OCI-LY7 (cell line): Measurements from ENCODE around the gene AKR7A2. TPM values are rescaled to one million over a fixed set of nuclear protein-coding genes. Genes with fewer than 3 reads are reported as not detected.

Experiments used
- BruUV-seq: library from RNA; stranded (reverse); fragments of 400-500 nt; replicated peaks from 2 replicates; lab custom pipeline; 2021; lab: Mats Ljungman, UMichigan
- CTCF ChIA-PET: fragments of 300-600 bp; sonication (Branson Sonifier 250); formaldehyde crosslinking; loops from one replicate; lab custom pipeline; 2022; ENCODE audit warnings: antibody characterized with exemption; ENCODE audit not compliant: unreplicated experiment; lab: Charles Lee
- POLR2A ChIA-PET: fragments of 300-600 bp; sonication (Branson Sonifier 250); formaldehyde crosslinking; loops from one replicate; lab custom pipeline; 2022; ENCODE audit warnings: antibody characterized with exemption; lab: Charles Lee
- DNase-seq: peaks from one replicate; pipeline ENCODE4 v3.0.0-alpha.2; 2015; ENCODE audit warnings: low spot score
- H2AFZ ChIP-seq: fragments of 200-600 bp; sonication (generic), shearing (Covaris generic); 2 replicates; pipeline ENCODE4 v1.6.1; 2014; ENCODE audit warnings: mild to moderate bottlenecking, antibody characterized with exemption, low read length, moderate library complexity
- H3K27ac ChIP-seq: fragments of 200-600 bp; sonication (generic); 2 replicates; pipeline ENCODE4 v1.5.1; 2014; ENCODE audit warnings: mixed run types, low read depth, mild to moderate bottlenecking, moderate library complexity, low read length, inconsistent platforms; ENCODE audit not compliant: poor library complexity, severe bottlenecking
- H3K36me3 ChIP-seq: fragments of 200-600 bp; sonication (generic); 2 replicates; pipeline ENCODE4 v1.6.1; 2014; ENCODE audit warnings: mild to moderate bottlenecking, antibody characterized with exemption, low read length, moderate library complexity, mixed read lengths; ENCODE audit not compliant: insufficient read depth
- H3K4me1 ChIP-seq: fragments of 200-600 bp; sonication (generic); 2 replicates; pipeline ENCODE4 v1.5.1; 2014; ENCODE audit warnings: mild to moderate bottlenecking, low read length; ENCODE audit not compliant: insufficient read depth, poor library complexity, severe bottlenecking
- H3K4me2 ChIP-seq: fragments of 200-600 bp; sonication (generic); 2 replicates; pipeline ENCODE4 v1.6.1; 2014; ENCODE audit warnings: mild to moderate bottlenecking, low read length
- H3K4me3 ChIP-seq: fragments of 200-600 bp; sonication (generic); 2 replicates; pipeline ENCODE4 v1.5.1; 2014; ENCODE audit warnings: mild to moderate bottlenecking, low read depth, low read length; ENCODE audit not compliant: poor library complexity, severe bottlenecking
- H3K79me2 ChIP-seq: fragments of 200-600 bp; sonication (generic); 2 replicates; pipeline ENCODE4 v1.6.1; 2016; ENCODE audit warnings: low read depth, mild to moderate bottlenecking, low read length, moderate library complexity, mixed read lengths; ENCODE audit not compliant: insufficient read depth
- H3K9me2 ChIP-seq: fragments of 200-600 bp; sonication (generic); 2 replicates; pipeline ENCODE4 v1.6.1; 2016; ENCODE audit warnings: mild to moderate bottlenecking, low read length, mixed read lengths; ENCODE audit not compliant: insufficient read depth
- H3K9me3 ChIP-seq: fragments of 200-600 bp; sonication (generic); 2 replicates; pipeline ENCODE4 v1.6.1; 2014; ENCODE audit warnings: mild to moderate bottlenecking, mixed run types, low read length, mixed read lengths
- H4K20me1 ChIP-seq: fragments of 200-600 bp; sonication (generic); 2 replicates; pipeline ENCODE4 v1.6.1; 2014; ENCODE audit warnings: mild to moderate bottlenecking, antibody characterized with exemption, low read length, moderate library complexity, mixed read lengths; ENCODE audit not compliant: insufficient read depth
- CTCF ChIP-seq: fragments of 200-600 bp; sonication (generic); conservative IDR thresholded peaks from 2 replicates; pipeline ENCODE4 v1.5.1; 2014; ENCODE audit warnings: mild to moderate bottlenecking, antibody characterized with exemption, low read length, moderate library complexity, mixed read lengths
- EZH2phosphoT487 ChIP-seq: fragments of 200-600 bp; sonication (generic); IDR thresholded peaks from 2 replicates; pipeline ENCODE4 v1.6.1; 2018; ENCODE audit warnings: low read depth, borderline replicate concordance, mild to moderate bottlenecking, mixed run types, antibody characterized with exemption, low read length, moderate library complexity, mixed read lengths
- intact Hi-C: fragments of 100-400 bp; cut with micrococcal nuclease; formaldehyde crosslinking; loops from one replicate; pipeline ENCODE4 v1.10.0; 2022; ENCODE audit not compliant: unreplicated experiment
- total RNA-seq, 2 experiments: library from RNA; depleted of rRNA in 1 of 2; stranded (reverse); fragments of >200 nt in 1 of 2; shearing (Covaris generic) in 1 of 2; gene quantifications; 2 replicates each; pipeline ENCODE4 v1.2.3, GENCODE V29; 2014 to 2022

AKR7A2 gene
- total RNA-seq, 2 experiments from 2014 or later: 54.2 to 75.2 TPM

DNA sequence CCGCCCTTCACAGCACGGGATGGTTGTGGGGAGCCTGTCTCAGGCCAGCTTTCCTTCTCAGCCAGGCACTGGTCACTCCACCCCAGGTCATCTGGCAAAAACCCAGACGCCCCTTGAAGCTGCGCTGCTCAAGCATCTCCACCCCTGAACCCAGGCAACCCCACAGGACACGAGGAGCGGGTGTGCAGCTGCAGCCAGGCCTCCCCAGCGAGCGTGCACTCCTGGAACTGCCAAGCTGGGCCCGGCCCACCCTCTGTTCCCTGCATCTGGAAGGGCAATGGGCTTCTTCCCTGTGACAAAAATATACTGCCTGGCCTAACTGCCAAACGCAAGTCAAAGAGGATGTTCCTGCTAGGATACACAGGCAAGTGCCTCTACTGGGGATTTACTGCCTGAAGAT is 39.9 kb upstream of the AKR7A2 start:
- no peak overlapping the region for H3K27ac ChIP-seq
- no peak for TF ChIP-seq EZH2phosphoT487
- TF ChIP-seq CTCF: no peak
- H3K36me3 ChIP-seq: peaks cover 33% of the 10 kb centered on the region; the same call in 1 of the 2 replicates
- intact Hi-C loops: no loop called here
- no peaks in the 10 kb centered on the region for H3K9me3 ChIP-seq
- H3K4me1 ChIP-seq: no peaks in the 10 kb centered on the region
- no TSS peak for BruUV-seq
- no peak for DNase-seq
- no peaks in the 10 kb centered on the region for H3K9me2 ChIP-seq
- no peak overlapping the region for H2AFZ ChIP-seq
- ChIA-PET CTCF (no interaction called here), POLR2A (no interaction called here)
- H4K20me1 ChIP-seq: no peaks in the 10 kb centered on the region
- H3K4me3 ChIP-seq: no peak overlapping the region
- H3K4me2 ChIP-seq: no peak overlapping the region
- no peaks in the 10 kb centered on the region for H3K79me2 ChIP-seq

- Histone ChIP-seq H2AFZ (no peak overlapping the region), H3K4me3 (no peak overlapping the region), H3K9me2 (no peaks in the 10 kb centered on the region), H3K79me2 (no peaks in the 10 kb centered on the region), H3K9me3 (no peaks in the 10 kb centered on the region), H4K20me1 (no peaks in the 10 kb centered on the region), H3K4me2 (no peak overlapping the region), H3K4me1 (no peaks in the 10 kb centered on the region), H3K27ac (no peak overlapping the region), H3K36me3 (peaks cover 23% of the 10 kb centered on the region; the same call in 1 of the 2 replicates)
- no TSS peak for BruUV-seq
- TF ChIP-seq EZH2phosphoT487: no peak
- no peak for TF ChIP-seq CTCF
- no peak for DNase-seq
- ChIA-PET POLR2A (no interaction called here), CTCF (no interaction called here)
- intact Hi-C loops: no loop called here
Observed at GRCh38 chr1:19350566-19350965, 38.6 kb upstream of the AKR7A2 start.

DNA sequence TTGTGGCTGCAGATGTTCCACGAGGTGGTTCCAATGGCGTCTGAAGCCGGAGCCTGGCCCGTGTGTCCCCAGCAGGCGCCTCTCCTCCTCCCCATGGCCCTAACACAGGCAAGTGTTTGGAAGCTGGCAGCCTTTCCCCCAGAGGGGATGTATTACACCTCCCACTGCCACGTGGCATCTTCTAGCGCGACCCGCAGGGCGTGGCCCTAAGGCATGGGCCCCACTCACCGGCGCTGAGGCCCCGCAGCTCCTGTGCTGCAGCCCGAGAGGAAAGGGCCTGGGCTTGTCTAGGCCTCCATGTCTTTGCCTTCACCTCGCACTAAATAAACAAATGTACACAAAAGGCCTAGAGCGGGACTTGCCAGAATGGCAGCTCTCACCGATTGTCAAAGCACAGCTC is 38.1 kb upstream of the AKR7A2 start:
- no peaks in the 10 kb centered on the region for H3K9me2 ChIP-seq
- POLR2A ChIA-PET: no interaction called here
- TF ChIP-seq EZH2phosphoT487 (no peak), CTCF (no peak)
- no peak overlapping the region for H3K27ac ChIP-seq
- H3K4me1 ChIP-seq: no peaks in the 10 kb centered on the region
- no TSS peak for BruUV-seq
- H2AFZ ChIP-seq: no peak overlapping the region
- no peaks in the 10 kb centered on the region for H3K79me2 ChIP-seq
- intact Hi-C loops: no loop called here
- no peak overlapping the region for H3K4me3 ChIP-seq
- H3K36me3 ChIP-seq: peaks cover 21% of the 10 kb centered on the region; the same call in 1 of the 2 replicates
- no peaks in the 10 kb centered on the region for H4K20me1 ChIP-seq
- no peaks in the 10 kb centered on the region for H3K9me3 ChIP-seq
- no peak for DNase-seq
- H3K4me2 ChIP-seq: no peak overlapping the region
- CTCF ChIA-PET: no interaction called here
